HG02798 (cell line): ENCODE measurements around the gene NEURL1.

Experiments used
- ATAC-seq: cut with Tn5 transposase; IDR thresholded peaks from one replicate; pipeline ENCODE4 v1.9.1; 2021; ENCODE audit warnings: mild to moderate bottlenecking; ENCODE audit not compliant: unreplicated experiment, poor library complexity

The NEURL1 gene, protein sequence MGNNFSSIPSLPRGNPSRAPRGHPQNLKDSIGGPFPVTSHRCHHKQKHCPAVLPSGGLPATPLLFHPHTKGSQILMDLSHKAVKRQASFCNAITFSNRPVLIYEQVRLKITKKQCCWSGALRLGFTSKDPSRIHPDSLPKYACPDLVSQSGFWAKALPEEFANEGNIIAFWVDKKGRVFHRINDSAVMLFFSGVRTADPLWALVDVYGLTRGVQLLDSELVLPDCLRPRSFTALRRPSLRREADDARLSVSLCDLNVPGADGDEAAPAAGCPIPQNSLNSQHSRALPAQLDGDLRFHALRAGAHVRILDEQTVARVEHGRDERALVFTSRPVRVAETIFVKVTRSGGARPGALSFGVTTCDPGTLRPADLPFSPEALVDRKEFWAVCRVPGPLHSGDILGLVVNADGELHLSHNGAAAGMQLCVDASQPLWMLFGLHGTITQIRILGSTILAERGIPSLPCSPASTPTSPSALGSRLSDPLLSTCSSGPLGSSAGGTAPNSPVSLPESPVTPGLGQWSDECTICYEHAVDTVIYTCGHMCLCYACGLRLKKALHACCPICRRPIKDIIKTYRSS

GRCh38 chr10:103493362-103493915, at the start of gene NEURL1:
TSS of gene NEURL1 (plus strand) at chr10:103493705. CDS start at chr10:103494388, 683 bp downstream.
- ATAC-seq: no peak

DNA sequence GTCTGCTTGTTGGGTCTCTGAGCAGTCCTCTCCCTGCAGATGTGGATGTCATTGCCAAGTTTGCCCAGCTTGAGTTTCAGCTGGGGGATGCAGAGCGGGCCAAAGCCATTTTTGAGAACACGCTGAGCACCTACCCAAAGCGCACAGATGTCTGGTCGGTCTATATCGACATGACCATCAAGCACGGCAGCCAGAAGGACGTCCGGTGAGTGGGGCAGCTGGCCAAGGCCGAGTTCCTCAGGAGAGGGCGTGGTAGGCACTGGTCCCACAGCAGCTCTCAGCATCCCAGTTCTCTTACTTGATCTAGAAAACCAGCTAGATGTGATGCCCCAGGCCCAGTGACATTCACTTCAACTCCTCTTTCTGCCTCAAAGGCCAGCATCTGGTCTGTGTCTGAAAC, 49.0 kb upstream of the NEURL1 start:
- no peak for ATAC-seq

DNA sequence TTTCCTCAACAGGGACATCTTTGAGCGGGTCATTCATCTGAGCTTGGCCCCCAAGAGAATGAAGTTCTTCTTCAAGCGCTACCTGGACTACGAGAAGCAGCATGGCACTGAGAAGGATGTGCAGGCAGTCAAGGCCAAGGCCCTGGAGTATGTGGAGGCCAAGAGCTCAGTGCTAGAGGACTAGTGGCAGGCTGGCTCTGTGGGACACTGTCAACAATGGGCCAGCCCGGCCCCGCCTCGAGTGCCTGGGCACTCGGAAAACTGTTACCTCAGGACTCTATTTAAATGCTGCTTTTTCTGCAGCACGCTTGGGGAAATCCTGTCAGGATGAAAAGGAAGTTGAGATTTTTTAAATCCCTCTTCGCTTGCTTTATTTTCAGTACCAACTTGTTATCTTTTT, 48.1 kb upstream of the NEURL1 start:
- ATAC-seq: no peak

GRCh38 chr10:103445767-103446567, 47.5 kb upstream of the NEURL1 start:
- ATAC-seq: no peak

GRCh38 chr10:103447187-103447586, 46.3 kb upstream of the NEURL1 start:
- no peak for ATAC-seq

DNA sequence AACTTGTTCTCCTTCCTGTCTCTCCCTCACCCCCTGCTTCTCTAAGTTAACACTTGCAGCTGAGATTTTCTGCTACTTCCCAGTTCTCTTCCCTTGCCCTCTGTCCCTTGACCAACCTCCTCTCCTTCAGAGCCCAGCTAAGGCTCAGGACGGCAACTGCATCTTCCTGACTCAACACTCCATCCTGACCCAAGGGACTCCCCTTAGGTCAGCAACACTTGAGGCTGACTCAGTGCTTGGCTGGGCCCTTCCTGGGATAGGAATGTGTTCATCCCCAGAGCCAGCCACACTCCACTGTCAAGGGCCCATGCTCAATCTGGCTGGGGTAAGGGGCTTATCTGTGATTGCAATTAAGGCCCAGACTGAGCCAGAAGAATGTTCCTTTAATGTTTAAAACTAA, 44.8 kb upstream of the NEURL1 start:
- ATAC-seq: no peak

- no peak for ATAC-seq
Measured at GRCh38 chr10:103449208-103450144, 44.0 kb upstream of the NEURL1 start.

DNA sequence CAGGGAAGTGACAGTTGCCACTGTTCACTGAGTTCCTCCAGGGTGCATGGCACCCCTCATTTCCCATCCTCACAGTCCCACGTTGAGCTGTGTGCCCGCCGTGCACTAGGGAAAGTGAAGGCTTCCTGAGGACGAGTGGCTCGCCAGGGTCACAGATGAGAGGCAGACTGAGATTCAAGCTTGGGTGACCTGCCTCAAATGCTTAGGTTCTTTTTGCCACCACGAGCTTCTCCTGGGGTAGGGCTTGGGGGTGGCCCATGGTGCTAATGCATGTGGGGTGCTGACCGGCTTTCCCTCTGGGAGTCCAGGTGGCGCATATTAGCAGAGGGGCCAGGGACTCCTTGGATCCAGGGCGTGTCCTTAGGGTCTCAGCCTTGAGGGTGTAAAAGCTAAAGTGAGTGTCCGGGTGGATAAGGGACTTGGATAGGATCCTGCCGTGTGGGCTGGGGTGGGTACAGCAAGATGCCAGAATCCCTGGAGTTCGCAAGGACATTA, 43.3 kb upstream of the NEURL1 start:
- no peak for ATAC-seq

DNA sequence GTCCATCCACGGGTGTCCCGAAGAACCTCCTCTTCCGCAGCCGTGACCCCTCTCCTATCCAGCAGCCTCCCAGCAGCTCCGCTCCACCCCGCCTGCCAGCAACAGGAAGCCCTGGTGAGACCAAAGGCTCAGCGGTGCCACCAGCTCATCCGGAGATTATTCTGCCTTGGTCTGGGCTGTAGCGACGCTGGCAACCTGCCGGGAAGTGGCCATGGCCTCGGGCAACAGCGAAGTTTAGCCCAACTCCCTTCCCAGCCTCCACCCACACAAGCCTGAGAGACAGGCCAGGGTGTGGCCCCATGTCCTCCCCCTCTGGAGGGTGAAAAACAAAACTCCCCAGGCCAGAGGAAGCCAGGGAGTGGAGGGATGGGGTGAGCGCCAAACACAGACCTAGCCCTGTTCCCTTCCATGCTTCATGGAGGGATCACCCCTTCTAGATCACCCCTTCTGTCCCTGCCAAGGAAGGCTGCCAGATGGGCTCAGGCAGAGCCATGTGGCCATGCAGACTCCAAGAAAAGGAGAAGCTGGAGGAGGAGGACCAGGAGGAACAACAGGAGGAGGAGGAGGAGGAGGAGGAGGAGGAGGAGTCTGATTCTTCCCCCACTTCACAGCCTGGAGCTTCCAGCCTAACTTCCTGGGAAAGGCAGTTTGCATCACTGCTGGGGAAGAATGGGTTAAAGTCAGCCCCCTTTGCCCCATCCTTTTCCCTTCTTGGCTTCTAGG, 42.3 kb upstream of the NEURL1 start:
- ATAC-seq: no peak

- ATAC-seq: peak; percentile 77
Measured at GRCh38 chr10:103451831-103452505, 41.5 kb upstream of the NEURL1 start, which contains the start of gene CALHM2. TSS of gene CALHM2 (minus strand) at chr10:103452370. CDS start at chr10:103449941, 2,429 bp downstream.

GRCh38 chr10:103452506-103453230, 40.8 kb upstream of the NEURL1 start:
- ATAC-seq: no peak

GRCh38 chr10:103454026-103454425, 39.5 kb upstream of the NEURL1 start:
- ATAC-seq: no peak

DNA sequence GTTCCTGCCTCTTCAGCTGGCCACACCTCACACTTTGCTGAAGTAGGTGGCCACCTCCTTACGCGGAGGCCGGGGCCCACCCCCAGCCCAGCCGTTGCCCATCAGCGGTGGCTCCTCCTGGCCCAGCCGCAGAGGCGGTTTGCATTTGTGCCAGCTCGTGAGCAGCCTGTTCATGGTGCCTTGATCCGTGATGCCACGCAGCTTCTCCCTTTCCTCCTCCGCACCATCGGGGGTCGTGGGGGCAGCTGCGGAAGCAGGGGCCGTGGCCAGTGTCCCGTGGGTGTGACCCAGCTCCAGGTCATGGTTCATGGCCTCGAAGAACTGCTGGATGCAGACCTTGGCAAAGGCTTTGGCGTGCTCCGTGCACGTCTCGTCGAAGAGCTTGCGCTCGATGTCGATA, 38.3 kb upstream of the NEURL1 start:
- no peak for ATAC-seq

DNA sequence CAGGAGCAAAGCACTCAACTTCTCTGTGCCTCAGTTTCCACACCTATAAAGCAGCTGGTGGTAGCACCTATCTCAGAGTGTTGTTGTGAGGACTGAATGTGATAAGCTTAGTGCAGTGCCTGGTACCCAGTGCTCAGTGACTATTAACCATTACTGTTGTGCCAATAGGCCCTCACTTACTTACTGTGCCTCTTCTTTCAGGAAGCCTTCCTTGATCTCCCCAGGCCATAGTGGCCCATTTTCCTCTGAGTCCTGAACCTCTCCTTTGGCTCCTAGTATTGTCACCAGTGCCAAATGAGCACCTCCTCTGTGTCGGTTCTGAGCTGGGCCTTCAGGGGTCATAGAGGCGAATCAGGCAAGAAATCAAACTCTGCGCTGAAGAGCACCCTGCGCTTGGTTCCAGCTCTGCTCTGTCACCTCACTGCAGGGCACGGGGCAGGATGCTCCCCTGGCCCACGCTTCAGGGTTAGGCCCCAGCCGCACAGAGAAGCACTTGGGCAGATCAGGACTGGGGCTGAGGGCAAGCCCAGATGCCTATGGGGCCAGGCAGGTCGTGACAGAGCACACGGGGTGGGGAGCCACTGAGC, 37.3 kb upstream of the NEURL1 start:
- no peak for ATAC-seq

- ATAC-seq: no peak
Measured at GRCh38 chr10:103457176-103457712, 36.3 kb upstream of the NEURL1 start.

DNA sequence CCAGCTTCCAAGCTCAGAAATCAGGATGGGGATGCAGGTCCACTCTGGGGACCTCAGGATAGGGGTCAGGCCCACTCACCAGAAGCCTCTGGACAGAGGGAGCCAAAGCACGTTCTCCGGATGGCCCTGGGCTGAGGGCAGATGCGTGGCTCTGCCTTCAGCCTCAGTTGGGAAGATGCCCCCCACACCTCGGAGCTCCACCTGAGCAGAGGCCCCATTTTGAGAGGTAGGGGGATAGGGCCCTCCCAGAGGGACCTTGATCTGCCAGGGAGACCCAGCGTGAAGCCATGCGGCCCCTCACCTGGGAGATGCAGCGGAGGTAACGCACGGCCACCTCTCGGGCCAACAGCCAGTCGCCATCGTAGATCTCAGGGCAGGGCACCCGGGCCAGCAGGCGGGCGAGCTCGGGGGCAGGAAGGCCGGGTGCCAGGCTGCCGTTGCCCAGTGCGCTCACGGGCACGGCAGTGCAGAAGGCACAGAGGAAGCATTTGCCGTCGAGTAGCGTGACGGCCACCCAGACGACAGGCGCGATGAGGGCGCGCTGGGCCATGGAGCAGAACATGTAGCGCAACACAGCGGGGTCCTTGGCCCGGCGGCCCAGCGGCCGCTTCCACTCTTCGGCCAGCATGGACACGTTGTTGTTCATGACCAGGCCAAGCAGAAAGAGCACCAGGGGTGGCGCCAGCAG, 35.5 kb upstream of the NEURL1 start:
- no peak for ATAC-seq
